Measurements from ENCODE around the gene PPP2R2C.

Gene PPP2R2C

GRCh38 chr4:6379767-6380745 is 92.4 kb downstream of the PPP2R2C start:
- no peak for DNase-seq (ENCODE audit: low spot score)

GRCh38 chr4:6378493-6379445 is 93.6 kb downstream of the PPP2R2C start:
- DNase-seq (ENCODE audit: low spot score) = no peak

GRCh38 chr4:6377626-6378492 is 94.6 kb downstream of the PPP2R2C start:
- DNase-seq (ENCODE audit: low spot score) = no peak

- DNase-seq (ENCODE audit: low spot score) = no peak
Observed at GRCh38 chr4:6375620-6376295, 96.7 kb downstream of the PPP2R2C start.

GRCh38 chr4:6374575-6374974 is 97.8 kb downstream of the PPP2R2C start:
- no peak for DNase-seq (ENCODE audit: low spot score)

- DNase-seq (ENCODE audit: low spot score) = no peak
Observed at GRCh38 chr4:6373541-6374410, 98.6 kb downstream of the PPP2R2C start.

GRCh38 chr4:6372649-6373525 is 99.5 kb downstream of the PPP2R2C start:
- no peak for DNase-seq (ENCODE audit: low spot score)

GRCh38 chr4:6371812-6372211 is 100.6 kb downstream of the PPP2R2C start:
- no peak for DNase-seq (ENCODE audit: low spot score)

GRCh38 chr4:6371271-6371670 is 101.1 kb downstream of the PPP2R2C start:
- no peak for DNase-seq (ENCODE audit: low spot score)

- DNase-seq (ENCODE audit: low spot score) = no peak
Observed at GRCh38 chr4:6369924-6370645, 102.3 kb downstream of the PPP2R2C start.

GRCh38 chr4:6369511-6369910 is 102.9 kb downstream of the PPP2R2C start:
- no peak for DNase-seq (ENCODE audit: low spot score)

GRCh38 chr4:6369035-6369434 is 103.4 kb downstream of the PPP2R2C start:
- no peak for DNase-seq (ENCODE audit: low spot score)

GRCh38 chr4:6368601-6369000 is 103.8 kb downstream of the PPP2R2C start:
- DNase-seq (ENCODE audit: low spot score) = no peak

GRCh38 chr4:6368096-6368495 is 104.3 kb downstream of the PPP2R2C start:
- no peak for DNase-seq (ENCODE audit: low spot score)

GRCh38 chr4:6367371-6367851 is 105.0 kb downstream of the PPP2R2C start:
- no peak for DNase-seq (ENCODE audit: low spot score)

- DNase-seq (ENCODE audit: low spot score) = no peak
Observed at GRCh38 chr4:6366581-6366980, 105.8 kb downstream of the PPP2R2C start.

GRCh38 chr4:6365545-6366086 is 106.8 kb downstream of the PPP2R2C start:
- DNase-seq (ENCODE audit: low spot score) = no peak

GRCh38 chr4:6364581-6364980 is 107.8 kb downstream of the PPP2R2C start:
- DNase-seq (ENCODE audit: low spot score) = no peak
